VCaP (cell line): ENCODE results near the gene FHIP2A.
"Not testable (repeated sequence)": the region's sequence is repeated elsewhere in the genome, so short reads cannot be mapped to it uniquely, and the experiment has no call there.

Experiments used
- H3K27ac ChIP-seq: fragments of 450-650 bp; 2 replicates; pipeline ENCODE4 v1.5.1; 2017
- CTCF ChIP-seq: fragments of 450-650 bp; conservative IDR thresholded peaks from 2 replicates; pipeline ENCODE4 v1.5.1; 2017; ENCODE audit warnings: mild to moderate bottlenecking, moderate library complexity

Gene FHIP2A

GRCh38 chr10:114831186-114831867, 9.7 kb downstream of the FHIP2A start:
- no peak for TF ChIP-seq CTCF
- no peak overlapping the region for H3K27ac ChIP-seq

- H3K27ac ChIP-seq = no peak overlapping the region
- TF ChIP-seq CTCF = no peak
Observed at GRCh38 chr10:114837690-114838089, 16.1 kb downstream of the FHIP2A start.

- TF ChIP-seq CTCF = no peak
- no peak overlapping the region for H3K27ac ChIP-seq
Observed at GRCh38 chr10:114839901-114840300, 18.3 kb downstream of the FHIP2A start.

- H3K27ac ChIP-seq = no peak overlapping the region
- no peak for TF ChIP-seq CTCF
Observed at GRCh38 chr10:114845978-114846693, 24.6 kb downstream of the FHIP2A start.

GRCh38 chr10:114847517-114847916, 25.9 kb downstream of the FHIP2A start:
- H3K27ac ChIP-seq = not testable (repeated sequence)

GRCh38 chr10:114849674-114850073, 28.1 kb downstream of the FHIP2A start:
- TF ChIP-seq CTCF = no peak

GRCh38 chr10:114850126-114850525, 28.5 kb downstream of the FHIP2A start:
- no peak for TF ChIP-seq CTCF
- no peak overlapping the region for H3K27ac ChIP-seq

More at GRCh38 chr10:114849674-114850073, 28.1 kb downstream of the FHIP2A start:
- no peak overlapping the region for H3K27ac ChIP-seq

- TF ChIP-seq CTCF = no peak
- H3K27ac ChIP-seq = no peak overlapping the region
Observed at GRCh38 chr10:114851336-114851735, 29.8 kb downstream of the FHIP2A start.
